Left ventricle myocardium inferior (tissue), 1 donor: Measurements from ENCODE around the gene C8G. TPM values are rescaled to one million over a fixed set of nuclear protein-coding genes. Genes with fewer than 3 reads are reported as not detected.

Experiments used
- DNase-seq: peaks from one replicate; pipeline ENCODE4 v3.0.0-alpha.2; 2020
- H3K27ac ChIP-seq: fragments of 200-600 bp; replicated peaks from 2 replicates; pipeline ENCODE4 v1.8.0; 2021
- H3K27me3 ChIP-seq: fragments of 200-600 bp; 2 replicates; pipeline ENCODE4 v1.8.0; 2021; ENCODE audit warnings: low read depth
- H3K36me3 ChIP-seq: fragments of 200-600 bp; 2 replicates; pipeline ENCODE4 v1.8.0; 2021
- H3K4me1 ChIP-seq: fragments of 200-600 bp; 2 replicates; pipeline ENCODE4 v1.8.0; 2021
- H3K4me3 ChIP-seq: fragments of 200-600 bp; 2 replicates; pipeline ENCODE4 v1.8.0; 2021; ENCODE audit warnings: mild to moderate bottlenecking, moderate library complexity
- H3K9me3 ChIP-seq: fragments of 200-600 bp; replicated peaks from 2 replicates; pipeline ENCODE4 v1.8.0; 2021
- CTCF ChIP-seq: fragments of 200-600 bp; IDR thresholded peaks from 2 replicates; pipeline ENCODE4 v1.8.0; 2021; ENCODE audit warnings: antibody characterized with exemption, mild to moderate bottlenecking, borderline replicate concordance
- intact Hi-C: fragments of 100-400 bp; cut with micrococcal nuclease; formaldehyde crosslinking; loops from one replicate; pipeline ENCODE4 v1.11.0; 2022
- total RNA-seq: library from RNA; stranded (reverse); fragmentation: NEBNext Ultra II Directional; extraction: Animal tissue kit (Norgen Biotek cat#: 25700); gene quantifications from one replicate; pipeline ENCODE4 v1.2.1, GENCODE V29; 2021
- donor health status: DM: no; HTN: yes; CAD: no; lungs with severe emphysema.

The C8G gene
- total RNA-seq, 1 donor from 2014 or later, result 3.6 TPM

DNA sequence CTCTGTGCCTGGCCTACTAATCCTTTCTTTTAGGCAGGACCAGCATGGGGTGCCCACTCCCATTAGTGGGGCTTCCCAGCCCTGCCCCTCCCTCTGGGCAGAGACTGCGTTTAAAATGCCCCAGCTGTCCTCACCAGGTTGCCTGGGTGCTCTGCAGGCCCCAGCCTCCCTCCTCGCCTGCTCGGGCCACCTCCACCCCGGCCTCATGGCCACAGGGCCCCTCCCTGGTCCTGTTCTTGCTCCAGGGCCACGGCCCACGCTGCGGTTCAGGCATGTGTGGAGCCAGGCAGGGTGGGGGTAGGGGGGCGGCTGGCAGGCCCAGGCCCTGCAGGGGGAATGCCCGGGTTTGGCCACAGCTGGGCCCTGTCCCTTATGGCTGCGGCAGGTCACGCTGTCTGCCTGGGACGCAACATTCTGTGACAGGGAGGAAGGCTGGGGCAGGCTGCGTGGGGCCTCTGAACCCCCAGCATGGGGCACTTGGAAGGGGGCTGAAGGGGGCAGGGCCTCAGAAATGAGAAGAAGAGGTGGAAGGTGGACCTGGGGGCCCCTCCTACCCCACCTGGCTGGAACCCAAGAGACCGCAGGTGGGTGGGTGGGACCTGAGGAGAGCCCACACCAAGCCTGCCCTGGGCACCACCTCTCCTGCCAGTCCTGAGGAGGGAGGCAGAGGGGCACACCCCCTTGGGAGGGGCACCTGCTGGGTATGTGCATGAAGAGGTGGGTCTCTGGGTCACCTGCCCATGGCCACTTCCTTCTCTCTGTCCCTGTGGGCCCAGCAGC is 6.7 kb downstream of the C8G start, which contains the start of gene LCN12:
Gene LCN12, plus strand, starts transcription at position 733 of the 780 bp plus-strand sequence. CDS start 55 bp downstream, outside the sequence.
- H3K36me3 ChIP-seq, result no peaks in the 10 kb centered on the region
- H3K4me1 ChIP-seq, result peaks cover 59% of the 10 kb centered on the region
- intact Hi-C loops, result no loop called here
- peak within 1 kb of the TSS; percentile 34 for H3K4me3 ChIP-seq
- no peaks in the 10 kb centered on the region for H3K27me3 ChIP-seq
- DNase-seq, result no peak
- H3K9me3 ChIP-seq, result no peaks in the 10 kb centered on the region
- H3K27ac ChIP-seq, result peak within 1 kb of the TSS; percentile 94
- TF ChIP-seq CTCF, result no peak

DNA sequence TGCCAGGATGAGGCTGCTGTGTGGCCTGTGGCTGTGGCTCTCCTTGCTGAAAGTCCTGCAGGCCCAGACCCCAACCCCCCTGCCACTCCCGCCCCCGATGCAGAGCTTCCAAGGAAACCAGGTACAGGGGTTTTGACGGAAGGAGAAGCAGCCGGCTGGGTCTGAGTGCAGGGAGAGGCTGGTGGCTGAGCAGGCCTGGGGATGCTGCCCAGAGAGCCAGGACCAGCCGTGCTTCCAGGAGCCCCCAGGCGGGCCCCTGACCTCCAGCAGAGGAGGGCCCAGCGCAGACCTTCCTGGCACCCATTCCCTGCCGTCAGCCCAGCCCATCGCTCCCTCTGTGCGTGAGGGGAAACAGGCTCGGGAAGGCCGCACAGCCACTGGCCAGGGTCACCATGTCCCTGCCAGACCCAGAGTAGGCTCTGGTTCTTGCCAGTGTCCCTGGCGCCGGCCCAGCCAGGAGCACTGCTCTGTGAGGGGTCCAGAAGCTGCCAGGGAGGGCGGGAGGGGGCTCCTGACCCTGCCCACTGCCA is 7.3 kb downstream of the C8G start:
- H3K9me3 ChIP-seq, result no peaks in the 10 kb centered on the region
- no peaks in the 10 kb centered on the region for H3K36me3 ChIP-seq
- peak overlapping the region; percentile 34 for H3K4me3 ChIP-seq
- intact Hi-C loops, result no loop called here
- peak overlapping the region; percentile 94 for H3K27ac ChIP-seq
- no peak for TF ChIP-seq CTCF
- no peak for DNase-seq
- peaks cover 52% of the 10 kb centered on the region for H3K4me1 ChIP-seq
- H3K27me3 ChIP-seq, result no peaks in the 10 kb centered on the region

DNA sequence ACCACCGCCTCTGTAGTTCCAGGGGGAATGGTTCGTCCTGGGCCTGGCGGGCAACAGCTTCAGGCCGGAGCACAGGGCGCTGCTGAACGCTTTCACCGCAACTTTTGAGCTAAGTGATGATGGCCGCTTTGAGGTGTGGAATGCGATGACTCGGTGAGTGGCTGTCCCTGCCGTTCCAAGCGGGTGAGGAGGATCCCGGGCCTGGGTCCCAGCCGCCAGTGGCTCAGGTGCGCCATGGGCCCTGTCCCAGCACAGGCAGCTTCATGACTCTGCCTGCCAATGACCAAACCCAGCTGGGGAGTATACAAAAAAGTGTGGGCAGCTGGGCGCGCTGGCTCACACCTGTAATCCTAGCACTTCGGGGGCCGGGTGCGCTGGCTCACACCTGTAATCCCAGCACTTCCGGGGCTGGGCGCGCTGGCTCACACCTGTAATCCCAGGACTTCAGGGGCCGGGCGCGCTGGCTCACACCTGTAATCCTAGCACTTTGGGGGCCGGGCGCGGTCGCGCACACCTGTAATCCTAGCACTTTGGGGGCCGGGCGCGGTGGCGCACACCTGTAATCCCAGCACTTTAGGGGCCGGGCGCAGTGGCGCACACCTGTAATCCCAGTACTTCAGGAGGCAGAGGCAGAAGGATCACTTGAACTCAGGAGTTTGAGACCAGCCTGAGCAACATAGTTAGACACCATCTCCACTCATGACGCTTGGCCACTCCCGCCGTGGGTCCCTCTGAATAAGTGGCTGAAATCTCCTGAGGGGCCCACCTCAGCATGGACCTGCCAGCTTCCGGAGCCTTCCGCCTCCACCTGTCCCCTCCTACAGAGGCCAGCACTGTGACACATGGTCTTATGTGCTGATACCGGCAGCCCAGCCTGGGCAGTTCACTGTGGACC is 8.1 kb downstream of the C8G start:
- intact Hi-C loops, result no loop called here
- no peaks in the 10 kb centered on the region for H3K27me3 ChIP-seq
- H3K27ac ChIP-seq, result peak overlapping the region; percentile 94
- no peak for DNase-seq
- no peaks in the 10 kb centered on the region for H3K9me3 ChIP-seq
- H3K4me3 ChIP-seq, result peak overlapping the region; percentile 34
- TF ChIP-seq CTCF, result no peak
- H3K36me3 ChIP-seq, result no peaks in the 10 kb centered on the region
- peaks cover 45% of the 10 kb centered on the region for H3K4me1 ChIP-seq

- Histone ChIP-seq H3K36me3 (no peaks in the 10 kb centered on the region), H3K9me3 (no peaks in the 10 kb centered on the region), H3K27me3 (no peaks in the 10 kb centered on the region), H3K4me1 (peaks cover 38% of the 10 kb centered on the region), H3K4me3 (no peak overlapping the region), H3K27ac (no peak overlapping the region)
- no peak for TF ChIP-seq CTCF
- no peak for DNase-seq
- intact Hi-C loops, result no loop called here
Measured at GRCh38 chr9:136953771-136954269, 8.8 kb downstream of the C8G start.
